Uterus (tissue), 4 donors: ENCODE measurements around the gene PSMB10. TPM values are rescaled to one million over a fixed set of nuclear protein-coding genes. Genes with fewer than 3 reads are reported as not detected.

ENCODE experiments used
- DNase-seq, 2 donors: peaks; one replicate each; pipeline ENCODE4 v3.0.0-alpha.2; 2019 to 2020
- H3K27ac ChIP-seq, 2 donors: fragments of 200-600 bp; sonication (generic); 1 replicate in 1 of 2; 2 replicates in 1 of 2; pipeline ENCODE4 v1.5.1; 2016 to 2018
- H3K27me3 ChIP-seq, 2 donors: fragments of 200-600 bp; sonication (generic); one replicate each; pipeline ENCODE4 v1.5.1; 2018 to 2019; ENCODE audit warnings: control low read depth in 1 of 2
- H3K36me3 ChIP-seq, 2 donors: fragments of 200-600 bp; sonication (generic); one replicate each; pipeline ENCODE4 v1.5.1; 2019; ENCODE audit warnings: control low read depth in 1 of 2
- H3K4me1 ChIP-seq, 2 donors: fragments of 200-600 bp; sonication (generic); one replicate each; pipeline ENCODE4 v1.5.1; 2018 to 2019; ENCODE audit warnings: control low read depth in 1 of 2
- H3K4me3 ChIP-seq, 2 donors: fragments of 200-600 bp; sonication (generic); 1 replicate in 1 of 2; 2 replicates in 1 of 2; pipeline ENCODE4 v1.5.1; 2018 to 2019; ENCODE audit warnings: mild to moderate bottlenecking in 1 of 2
- H3K9me3 ChIP-seq, 2 donors: fragments of 200-600 bp; sonication (generic); one replicate each; pipeline ENCODE4 v1.5.1; 2019; ENCODE audit warnings: control low read depth in 1 of 2
- POLR2A ChIP-seq, 2 donors: fragments of 450-650 bp; IDR thresholded peaks; one replicate each; pipeline ENCODE4 v1.6.1; 2016; ENCODE audit warnings: antibody characterized with exemption in 2 of 2, mild to moderate bottlenecking in 1 of 2, moderate library complexity in 1 of 2
- intact Hi-C: fragments of 100-400 bp; cut with DNase I; formaldehyde crosslinking; loops from one replicate; pipeline ENCODE4 v1.15.1; 2023; ENCODE audit warnings: low total_unique reads
- total RNA-seq, 4 donors: library from RNA; depleted of rRNA in 3 of 4; stranded (reverse); fragments of >200 nt in 3 of 4; gene quantifications; one replicate each; pipeline versions ENCODE4 v1.1.0 to v1.2.4, GENCODE V29; 2014 to 2023
- TF ChIP-seq, protein P1 (sequence below), 4 experiments: fragments of 200-600 bp in 2 of 4; fragments of 450-650 bp in 2 of 4; sonication (generic) in 2 of 4; IDR thresholded peaks; one replicate each; pipeline ENCODE4 v1.5.1; 2016 to 2019; ENCODE audit warnings: antibody characterized with exemption in 4 of 4, mild to moderate bottlenecking in 2 of 4, moderate library complexity in 1 of 4
- donor health status: DM: yes; HTN: yes; CAD: no.

Gene PSMB10
- total RNA-seq, 4 donors from 2014 or later = 9.5 to 30.7 (median 15.3) TPM

DNA sequence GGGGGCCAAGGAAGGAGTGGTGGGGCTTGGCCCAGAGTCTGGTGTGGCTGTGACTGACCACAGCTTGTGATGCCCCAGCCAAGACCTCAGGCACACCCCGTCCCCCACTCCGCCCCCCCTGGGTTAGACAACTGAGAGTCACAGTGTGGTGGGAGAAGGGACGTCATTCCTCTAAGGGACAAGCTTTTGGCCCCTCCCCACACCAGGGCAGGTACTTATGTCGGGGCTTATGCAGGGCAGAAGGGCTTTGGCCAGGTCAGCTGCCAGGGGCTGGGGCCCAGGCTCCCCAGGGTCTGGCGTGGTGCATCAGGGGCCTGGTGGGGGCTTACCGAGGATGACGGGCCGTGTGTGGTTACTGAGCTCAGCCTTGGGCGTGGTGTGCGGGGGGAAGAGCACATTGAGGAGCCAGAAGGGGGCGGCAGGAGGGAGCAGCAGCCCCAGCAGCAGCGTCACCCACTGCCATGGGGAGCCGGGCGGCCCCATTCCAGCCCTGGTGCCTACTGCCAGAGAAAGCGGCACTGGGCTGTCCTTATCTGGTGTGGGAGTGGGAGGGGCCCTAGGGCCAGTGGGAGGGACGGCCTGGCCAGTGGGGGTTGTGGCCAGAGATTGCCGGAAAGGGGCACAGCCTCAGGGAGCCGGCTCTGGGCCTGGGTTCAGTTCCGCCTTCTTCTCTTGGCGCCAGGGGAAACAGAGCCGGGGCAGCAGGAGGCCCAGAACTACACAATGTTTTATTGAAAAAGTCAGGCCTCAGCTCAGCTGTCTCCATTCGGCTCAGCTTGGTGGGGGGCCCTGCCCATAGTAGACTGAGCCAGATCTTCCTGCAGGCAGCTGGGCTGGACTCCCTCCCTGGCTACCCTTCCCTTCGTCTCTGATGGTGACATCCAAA lies 7.2 kb upstream of the PSMB10 start, which contains the start of gene LCAT:
Gene LCAT, minus strand, starts transcription at position 502 of the 886 bp plus-strand sequence. Its CDS starts 19 bp downstream, at position 483.
- Histone ChIP-seq H3K4me3 (no peak within 1 kb of the TSS), H3K27me3 (no peaks in the 10 kb centered on the region), H3K9me3 (no peaks in the 10 kb centered on the region), H3K4me1 (no peaks in the 10 kb centered on the region), H3K36me3 (no peaks in the 10 kb centered on the region), H3K27ac (peak within 1 kb of the TSS; percentile 65 to 76)
- intact Hi-C loops = no loop called here
- DNase-seq = peak in 1 of 2 donors; percentile 79
- TF ChIP-seq, protein P1, sequence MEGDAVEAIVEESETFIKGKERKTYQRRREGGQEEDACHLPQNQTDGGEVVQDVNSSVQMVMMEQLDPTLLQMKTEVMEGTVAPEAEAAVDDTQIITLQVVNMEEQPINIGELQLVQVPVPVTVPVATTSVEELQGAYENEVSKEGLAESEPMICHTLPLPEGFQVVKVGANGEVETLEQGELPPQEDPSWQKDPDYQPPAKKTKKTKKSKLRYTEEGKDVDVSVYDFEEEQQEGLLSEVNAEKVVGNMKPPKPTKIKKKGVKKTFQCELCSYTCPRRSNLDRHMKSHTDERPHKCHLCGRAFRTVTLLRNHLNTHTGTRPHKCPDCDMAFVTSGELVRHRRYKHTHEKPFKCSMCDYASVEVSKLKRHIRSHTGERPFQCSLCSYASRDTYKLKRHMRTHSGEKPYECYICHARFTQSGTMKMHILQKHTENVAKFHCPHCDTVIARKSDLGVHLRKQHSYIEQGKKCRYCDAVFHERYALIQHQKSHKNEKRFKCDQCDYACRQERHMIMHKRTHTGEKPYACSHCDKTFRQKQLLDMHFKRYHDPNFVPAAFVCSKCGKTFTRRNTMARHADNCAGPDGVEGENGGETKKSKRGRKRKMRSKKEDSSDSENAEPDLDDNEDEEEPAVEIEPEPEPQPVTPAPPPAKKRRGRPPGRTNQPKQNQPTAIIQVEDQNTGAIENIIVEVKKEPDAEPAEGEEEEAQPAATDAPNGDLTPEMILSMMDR (IDR thresholded peaks at IDR 0.05) = no peak
- TF ChIP-seq POLR2A (IDR thresholded peaks at IDR 0.05) = no peak

DNA sequence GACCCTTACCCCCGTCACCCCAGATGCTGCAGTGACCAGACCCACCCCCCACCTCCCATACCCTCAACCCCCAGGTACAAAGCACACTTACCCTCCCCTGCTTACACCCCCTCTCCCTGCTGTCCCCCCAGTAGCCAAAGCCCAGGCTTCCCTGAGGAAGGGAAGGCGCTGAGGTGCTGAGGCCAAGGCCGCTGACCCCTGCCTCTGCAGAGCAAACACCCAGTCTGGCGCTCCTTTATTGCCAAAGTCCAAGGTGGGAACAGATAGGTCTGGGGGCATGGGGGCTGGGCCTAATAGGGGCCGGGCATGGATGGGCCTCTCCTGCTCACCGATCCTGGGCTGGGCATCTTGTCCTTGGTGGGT lies 6.6 kb upstream of the PSMB10 start:
- Histone ChIP-seq H3K27ac (peak overlapping the region; percentile 65 to 76), H3K4me1 (no peaks in the 10 kb centered on the region), H3K4me3 (no peak overlapping the region), H3K36me3 (no peaks in the 10 kb centered on the region), H3K27me3 (no peaks in the 10 kb centered on the region), H3K9me3 (no peaks in the 10 kb centered on the region)
- TF ChIP-seq POLR2A (IDR thresholded peaks at IDR 0.05) = no peak
- TF ChIP-seq, protein P1 (IDR thresholded peaks at IDR 0.05) = no peak
- no peak for DNase-seq
- intact Hi-C loops = no loop called here

DNA sequence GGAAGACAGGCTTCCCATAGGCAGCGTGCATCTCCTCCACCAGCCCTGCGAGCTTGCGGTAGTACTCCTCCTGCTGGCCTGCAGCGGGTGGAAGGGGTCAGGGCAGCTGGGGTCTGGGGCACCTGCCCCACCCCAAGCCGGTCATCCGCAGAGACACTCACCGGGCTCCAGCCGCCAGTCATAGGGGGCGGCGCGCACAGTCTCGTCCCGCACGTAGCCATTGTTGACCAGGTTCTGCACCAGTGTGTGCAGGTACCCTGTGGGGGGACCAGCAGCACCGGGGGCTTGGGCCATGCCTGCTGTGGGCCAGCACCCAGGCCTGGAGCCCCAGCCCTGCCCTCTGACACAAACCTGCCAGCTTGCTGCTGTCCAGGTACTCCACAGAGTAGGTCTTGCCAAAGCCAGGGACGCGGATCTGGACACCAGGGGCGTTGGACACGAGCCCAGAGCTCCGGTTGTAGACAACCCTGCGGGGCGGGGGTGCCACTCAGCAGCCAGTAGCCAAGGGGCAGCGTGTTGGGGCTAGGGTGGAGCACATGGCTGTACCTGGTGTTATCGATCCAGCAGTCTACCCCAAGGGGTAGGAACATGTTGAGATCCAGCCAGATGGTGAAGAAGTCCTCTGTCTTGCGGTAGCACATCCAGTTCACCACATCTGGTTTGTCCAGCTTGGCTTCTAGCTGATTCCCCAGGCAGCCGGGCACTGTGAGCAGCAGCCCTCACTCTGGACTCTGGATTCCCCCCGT lies 6.0 kb upstream of the PSMB10 start:
- DNase-seq = no peak
- Histone ChIP-seq H3K9me3 (no peaks in the 10 kb centered on the region), H3K27me3 (no peaks in the 10 kb centered on the region), H3K27ac (peak overlapping the region in 1 of 2 donors; percentile 76), H3K4me1 (no peaks in the 10 kb centered on the region), H3K4me3 (no peak overlapping the region), H3K36me3 (no peaks in the 10 kb centered on the region)
- intact Hi-C loops = no loop called here
- TF ChIP-seq, protein P1 (IDR thresholded peaks at IDR 0.05) = no peak
- no peak for TF ChIP-seq POLR2A (IDR thresholded peaks at IDR 0.05)

DNA sequence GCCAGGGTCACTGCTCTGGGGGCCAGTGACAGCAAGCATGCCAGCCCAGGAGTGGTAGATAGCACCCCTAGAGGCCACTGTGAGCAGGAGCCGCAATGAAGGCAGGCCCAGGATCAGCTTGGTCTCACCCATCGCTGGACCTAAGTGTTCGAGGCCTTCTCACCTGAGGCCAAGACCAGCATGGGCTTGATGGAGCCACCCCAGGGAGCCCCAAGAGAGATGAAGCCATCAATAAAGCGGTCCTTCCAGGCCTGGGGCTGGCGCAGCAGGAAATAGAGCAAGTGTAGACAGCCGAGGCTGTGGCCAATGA lies 5.5 kb upstream of the PSMB10 start:
- intact Hi-C loops = no loop called here
- Histone ChIP-seq H3K36me3 (no peaks in the 10 kb centered on the region), H3K27ac (no peak overlapping the region), H3K4me3 (no peak overlapping the region), H3K4me1 (no peaks in the 10 kb centered on the region), H3K9me3 (no peaks in the 10 kb centered on the region), H3K27me3 (no peaks in the 10 kb centered on the region)
- TF ChIP-seq POLR2A (IDR thresholded peaks at IDR 0.05) = no peak
- TF ChIP-seq, protein P1 (IDR thresholded peaks at IDR 0.05) = peak in 3 of 4 experiments; percentile 38 to 56 (median 41)
- no peak for DNase-seq
